ENCODE results near the gene PHLPP1.
"Not testable (repeated sequence)": the region's sequence is repeated elsewhere in the genome, so short reads cannot be mapped to it uniquely, and the experiment has no call there.

PHLPP1 gene

GRCh38 chr18:62776024-62776570 lies 60.8 kb downstream of the PHLPP1 start:
- no peak for DNase-seq

DNA sequence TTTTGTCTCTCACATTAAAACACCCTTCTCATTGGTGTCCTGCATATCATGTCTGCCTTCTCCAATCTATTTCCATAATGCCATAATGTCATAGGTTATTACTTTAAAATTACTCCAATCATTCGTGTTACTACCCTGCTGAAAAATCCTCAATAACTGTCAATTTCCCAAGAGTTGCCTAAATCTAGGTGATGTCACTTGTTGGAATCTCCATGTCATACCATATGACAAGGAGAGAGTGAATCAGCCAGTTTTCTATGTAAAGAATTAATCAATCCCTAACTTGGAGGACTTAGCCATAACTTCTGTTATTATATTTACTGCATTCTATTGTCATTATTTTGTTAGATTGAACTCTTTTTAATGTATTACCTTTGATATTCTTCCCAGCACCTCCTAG lies 62.5 kb downstream of the PHLPP1 start:
- DNase-seq, result no peak

GRCh38 chr18:62778976-62779869 lies 63.9 kb downstream of the PHLPP1 start:
- peak; percentile 20 for DNase-seq

GRCh38 chr18:62781262-62781661 lies 65.9 kb downstream of the PHLPP1 start:
- DNase-seq, result no peak

DNA sequence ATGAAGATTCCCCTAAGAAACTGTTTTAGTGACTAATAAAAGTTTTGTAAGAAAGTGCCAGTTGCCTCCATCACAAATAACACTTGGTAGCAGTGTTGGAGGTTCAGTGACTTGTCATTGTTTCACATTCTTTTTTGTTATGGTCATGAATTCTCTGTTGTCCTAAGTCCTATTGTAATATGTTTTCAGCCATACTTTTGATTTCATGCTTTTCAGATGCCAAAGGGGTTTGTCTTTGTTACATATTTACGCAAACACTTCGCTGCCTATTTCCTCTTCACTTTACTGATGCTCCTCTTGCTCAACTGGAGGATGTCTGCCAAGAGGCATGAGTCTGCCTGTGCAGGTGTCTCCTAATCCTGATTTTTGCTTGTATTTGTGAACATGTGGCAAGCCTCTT lies 66.6 kb downstream of the PHLPP1 start:
- DNase-seq, result peak; percentile 47

DNA sequence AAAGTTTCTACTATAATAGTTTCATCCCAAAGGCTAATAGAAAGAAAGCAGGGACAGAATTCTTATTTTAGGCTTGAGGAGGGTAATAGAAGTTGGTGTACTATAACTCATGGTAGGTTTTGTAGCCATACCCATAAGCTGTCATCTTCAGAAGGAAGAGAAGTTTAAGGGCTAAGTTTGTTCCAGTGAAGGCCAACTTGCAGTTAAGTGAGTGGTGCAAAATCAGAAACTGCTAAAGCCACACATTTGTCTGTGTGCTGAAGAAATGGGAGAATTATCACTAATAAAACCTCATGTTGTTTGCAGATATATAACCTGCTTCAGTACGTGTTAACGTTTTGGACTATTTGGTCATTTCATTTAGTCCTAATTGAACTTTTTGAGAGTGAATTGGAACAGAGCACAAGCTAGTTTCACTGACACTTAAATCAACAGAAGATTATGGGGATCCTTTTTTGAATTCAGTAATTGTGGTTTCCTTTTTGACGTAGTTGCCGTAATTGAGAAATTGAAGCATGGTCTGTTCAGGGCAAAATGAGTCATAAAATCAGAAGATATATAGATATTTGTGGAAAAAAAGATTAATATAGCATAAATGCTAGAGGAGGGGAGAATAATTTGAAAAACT lies 69.1 kb downstream of the PHLPP1 start:
- no peak for DNase-seq

- DNase-seq, result peak; percentile 55
Observed at GRCh38 chr18:62784966-62785413, 69.6 kb downstream of the PHLPP1 start.

DNA sequence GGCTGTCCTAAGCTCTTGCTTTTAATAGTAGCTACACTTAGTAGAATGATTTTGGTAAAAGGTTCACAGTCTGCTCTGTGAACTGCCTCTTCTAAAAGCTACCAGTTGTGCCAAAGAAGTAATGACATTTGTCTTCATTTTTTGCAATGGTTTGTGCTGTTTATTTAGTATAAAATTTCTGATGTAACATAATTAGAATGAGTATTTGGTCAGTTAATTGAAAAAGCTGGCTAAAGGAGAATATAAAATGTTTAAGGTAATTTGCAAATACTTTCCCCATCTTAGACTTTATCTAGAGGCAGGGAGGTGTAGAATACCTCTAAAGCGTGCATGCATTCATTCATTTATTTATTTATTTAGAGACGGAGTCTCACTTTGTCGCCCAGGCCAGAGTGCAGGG lies 71.3 kb downstream of the PHLPP1 start:
- DNase-seq, result no peak

- DNase-seq, result no peak
Observed at GRCh38 chr18:62788111-62788510, 72.8 kb downstream of the PHLPP1 start.

DNA sequence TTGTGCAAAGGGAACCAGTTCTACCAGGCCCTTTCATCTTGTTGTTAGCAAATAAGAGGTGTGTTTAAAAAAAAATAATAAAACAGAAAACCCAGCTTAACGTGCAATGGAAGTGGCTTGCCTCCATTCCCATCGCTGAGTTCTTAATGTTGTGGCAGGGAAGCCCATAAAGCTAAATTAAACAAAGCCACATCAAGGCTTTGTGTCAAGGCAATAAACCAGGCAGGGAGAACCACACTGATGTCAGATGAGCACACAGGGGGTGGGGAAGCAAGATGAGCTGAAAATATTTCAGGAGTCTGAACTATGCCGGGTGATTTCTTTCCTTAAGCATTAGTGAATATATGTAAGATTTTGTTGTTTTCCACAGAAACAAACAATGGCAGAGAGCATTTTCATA lies 73.5 kb downstream of the PHLPP1 start:
- no peak for DNase-seq

GRCh38 chr18:62790871-62791772 lies 75.8 kb downstream of the PHLPP1 start:
- DNase-seq, result peak; percentile 35

DNA sequence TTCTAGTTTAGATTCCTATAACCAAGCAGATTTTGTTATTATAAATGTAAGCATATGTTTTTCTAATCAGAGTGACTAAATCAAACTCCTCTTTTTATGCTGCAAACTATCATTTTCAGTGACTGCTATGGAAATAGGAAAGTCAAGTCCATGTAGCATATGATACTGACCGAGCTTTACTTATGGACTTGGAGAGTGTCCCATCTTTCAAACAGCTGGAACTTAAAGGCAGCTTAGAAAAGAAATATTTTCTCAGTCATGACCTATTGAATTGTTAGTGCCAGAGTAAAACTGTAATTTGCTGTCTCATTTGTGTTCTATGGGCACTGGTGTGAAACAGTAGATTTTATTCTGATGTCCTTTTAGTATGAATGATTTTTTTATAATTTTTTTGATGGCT lies 76.7 kb downstream of the PHLPP1 start:
- no peak for DNase-seq

- no peak for DNase-seq
Observed at GRCh38 chr18:62795813-62796212, 80.5 kb downstream of the PHLPP1 start.

DNA sequence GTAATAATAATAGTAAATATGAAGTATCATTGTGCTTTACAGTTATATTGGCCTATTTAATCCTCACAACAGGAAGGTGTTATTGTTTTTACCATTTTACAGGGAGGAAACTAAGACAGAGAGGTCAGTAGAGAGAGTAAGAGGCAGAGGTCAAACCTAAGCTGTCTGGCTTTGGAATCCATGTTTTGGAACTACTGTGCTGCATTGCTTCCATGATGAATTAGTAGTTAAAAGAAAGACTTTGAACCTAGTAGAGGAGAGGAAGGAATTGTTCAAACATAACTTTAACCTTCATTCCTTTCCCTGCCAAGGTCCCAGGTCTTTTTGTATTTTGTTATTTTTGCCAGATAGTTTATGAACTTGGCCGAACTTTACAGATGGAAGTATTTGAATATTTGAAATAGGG lies 80.9 kb downstream of the PHLPP1 start:
- DNase-seq, result no peak

DNA sequence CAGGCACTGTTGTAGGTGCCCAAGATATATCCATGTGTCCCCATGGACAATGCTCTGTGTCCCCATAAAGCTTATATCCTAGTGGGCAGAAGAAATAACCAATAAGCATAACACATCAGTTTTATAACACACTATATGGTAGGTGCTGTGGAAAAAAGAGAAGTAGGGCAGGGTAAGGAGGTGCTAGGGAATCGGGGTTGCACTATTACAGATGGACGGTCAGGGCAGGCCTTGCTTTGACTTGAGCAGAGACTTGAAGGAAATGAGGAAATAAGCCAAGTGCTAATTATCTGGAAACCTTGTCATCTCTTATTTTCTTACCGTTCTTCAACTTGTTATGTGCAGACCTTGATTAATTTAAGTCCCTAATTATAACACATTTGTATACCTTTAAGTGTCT lies 82.0 kb downstream of the PHLPP1 start:
- DNase-seq, result no peak

DNA sequence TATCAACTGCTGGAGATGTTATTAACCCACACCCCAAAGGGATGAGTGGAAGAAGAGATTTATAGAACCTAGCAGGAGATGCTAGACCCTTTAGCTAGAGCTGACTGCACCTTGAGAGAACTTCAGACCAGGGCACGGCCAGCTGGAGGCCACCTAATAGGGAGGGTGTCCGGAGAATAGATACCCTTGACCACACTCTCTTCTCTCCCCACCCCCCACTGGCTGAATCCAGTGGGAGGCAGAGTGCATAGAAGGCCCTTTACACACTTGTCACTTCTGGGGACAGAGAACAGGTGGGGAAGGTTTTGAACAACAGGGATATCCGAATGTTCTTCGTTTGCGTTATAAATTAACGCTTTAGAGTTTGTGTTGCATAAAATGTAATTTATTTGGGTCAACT lies 84.6 kb downstream of the PHLPP1 start:
- no peak for DNase-seq

DNA sequence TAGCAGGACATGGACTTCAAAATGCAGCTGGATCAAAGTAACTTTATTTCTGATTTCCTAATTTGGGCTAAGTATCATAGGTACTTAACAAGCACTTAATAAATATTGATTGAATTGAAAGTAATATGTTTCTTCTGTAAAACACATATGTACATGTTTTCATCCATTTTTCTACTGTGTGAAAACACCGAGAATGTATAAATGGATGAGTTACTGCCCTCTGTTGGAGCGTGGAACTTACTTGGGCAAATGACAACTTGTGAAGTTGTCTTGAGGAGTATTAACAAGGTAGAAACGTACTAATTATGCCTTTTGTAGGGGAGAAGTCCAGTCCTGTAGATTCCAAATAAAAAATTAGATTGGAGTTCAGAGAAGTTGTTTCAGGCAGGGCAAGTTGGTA lies 87.2 kb downstream of the PHLPP1 start:
- no peak for DNase-seq

DNA sequence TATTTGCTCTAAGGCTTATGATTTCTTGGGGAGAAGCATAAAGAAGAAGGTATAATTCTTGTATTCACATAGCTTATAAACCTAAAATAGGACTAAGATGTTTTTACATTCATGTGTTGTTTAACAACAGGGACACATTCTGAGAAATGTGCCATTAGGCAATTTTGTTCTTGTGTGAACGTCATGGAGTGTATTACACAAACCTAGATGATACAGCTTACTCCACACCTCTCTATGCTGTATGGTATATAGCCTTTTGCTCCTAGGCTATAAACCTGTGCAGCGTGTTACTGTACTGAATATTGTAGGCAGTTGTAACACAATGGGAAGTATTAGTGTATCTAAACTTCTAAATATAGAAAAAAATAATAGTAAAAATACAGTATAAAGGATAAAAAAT lies 92.1 kb downstream of the PHLPP1 start:
- DNase-seq, result no peak

DNA sequence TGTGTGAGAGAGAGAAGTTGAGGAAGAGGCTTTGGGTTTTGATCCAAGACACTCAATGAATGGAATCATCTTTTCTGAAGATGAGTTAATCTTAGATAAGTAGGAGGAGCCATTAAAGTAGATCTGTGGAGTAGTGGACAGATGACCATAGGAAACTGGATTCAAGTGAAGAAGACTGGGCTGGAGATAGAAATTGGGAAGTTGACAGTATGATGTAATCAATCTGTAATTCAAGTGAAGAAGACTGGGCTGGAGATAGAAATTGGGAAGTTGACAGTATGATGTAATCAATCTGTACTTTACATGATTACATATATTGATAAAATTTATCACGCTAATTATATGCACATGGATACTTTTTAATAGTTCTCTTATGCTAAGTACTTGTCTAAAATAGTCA lies 92.8 kb downstream of the PHLPP1 start:
- DNase-seq, result no peak

DNA sequence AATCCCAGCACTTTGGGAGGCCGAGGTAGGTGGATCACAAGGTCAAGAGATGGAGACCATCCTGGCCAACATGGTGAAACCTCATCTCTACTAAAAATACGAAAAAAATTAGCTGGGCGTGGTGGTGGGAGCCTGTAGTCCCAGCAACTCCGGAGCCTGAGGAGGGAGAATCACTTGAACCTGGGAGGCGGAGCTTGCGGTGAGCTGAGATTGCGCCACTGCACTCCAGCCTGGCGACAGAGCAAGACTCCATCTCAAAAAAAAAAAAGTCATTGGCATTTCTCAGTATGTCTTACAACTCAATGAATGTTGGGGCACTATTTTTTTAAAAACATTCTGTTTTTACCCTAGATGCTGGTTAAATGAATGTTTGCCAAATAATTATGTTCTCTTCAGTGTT lies 94.1 kb downstream of the PHLPP1 start:
- DNase-seq, result not testable (repeated sequence)

- no peak for DNase-seq
Observed at GRCh38 chr18:62809900-62810299, 94.6 kb downstream of the PHLPP1 start.

GRCh38 chr18:62810682-62811081 lies 95.3 kb downstream of the PHLPP1 start:
- no peak for DNase-seq

DNA sequence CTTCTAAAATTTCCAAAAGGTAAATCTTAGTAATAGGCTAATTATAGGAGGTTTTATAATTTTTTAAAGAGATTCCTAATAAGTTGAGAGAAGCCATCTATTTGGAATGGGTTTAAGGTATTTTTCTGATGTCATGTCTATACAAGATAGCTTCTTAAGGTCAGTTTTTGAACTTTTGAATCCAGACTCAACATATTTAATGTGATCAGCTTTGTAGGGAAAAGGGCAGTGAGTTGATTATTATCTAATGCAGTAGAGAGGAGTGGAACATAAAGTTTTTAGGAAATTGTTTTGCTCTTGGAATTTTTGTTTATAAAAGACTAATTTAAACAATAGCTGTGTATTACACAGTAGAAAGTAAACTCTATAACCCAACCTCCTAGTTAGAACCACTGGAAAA lies 96.3 kb downstream of the PHLPP1 start:
- no peak for DNase-seq
